Activated naive CD4-positive, alpha-beta T cell (primary cell): Measurements from ENCODE around the gene TRIM44.
"Not testable (repeated sequence)": the region's sequence is repeated elsewhere in the genome, so short reads cannot be mapped to it uniquely, and the experiment has no call there.

ENCODE experiments used
- DNase-seq, 4 experiments: peaks; one replicate each; lab custom pipeline; 2025; lab: John Stamatoyannopoulos, UW

The TRIM44 gene

GRCh38 chr11:35815556-35816315, 153.2 kb downstream of the TRIM44 start:
- DNase-seq = no peak

GRCh38 chr11:35820614-35821013, 158.0 kb downstream of the TRIM44 start:
- DNase-seq = no peak

GRCh38 chr11:35822815-35823495, 160.4 kb downstream of the TRIM44 start:
- no peak for DNase-seq

DNA sequence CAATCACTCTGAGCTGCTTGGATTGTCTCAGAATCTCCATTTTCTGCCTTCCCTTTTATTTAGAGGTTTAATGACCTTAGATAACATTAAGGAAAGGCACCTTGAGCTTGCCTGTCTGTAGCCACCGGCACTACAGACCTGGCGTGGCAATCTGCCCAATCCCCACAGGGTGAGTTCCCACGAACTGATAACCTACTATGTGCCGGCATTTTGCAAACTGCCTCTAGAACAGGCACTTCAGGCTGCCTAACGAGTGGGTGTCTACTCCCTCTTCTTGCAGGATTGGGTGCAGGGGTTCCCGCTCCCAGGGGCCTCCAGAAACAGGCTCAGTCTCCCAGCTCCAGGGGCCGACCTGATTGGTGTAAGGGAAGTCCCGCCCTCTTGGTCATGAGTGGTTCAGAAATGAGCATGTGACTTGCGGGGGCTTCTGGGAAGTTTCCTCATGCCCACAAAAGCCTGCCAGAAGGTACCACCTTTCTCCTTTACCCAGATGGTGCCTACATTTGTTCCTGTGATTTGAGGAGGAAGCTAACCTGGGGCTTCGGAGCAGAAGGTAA, 161.2 kb downstream of the TRIM44 start:
- no peak for DNase-seq

GRCh38 chr11:35825386-35825785, 162.8 kb downstream of the TRIM44 start:
- no peak for DNase-seq

GRCh38 chr11:35826006-35826405, 163.4 kb downstream of the TRIM44 start:
- no peak for DNase-seq

GRCh38 chr11:35826949-35827348, 164.4 kb downstream of the TRIM44 start:
- no peak for DNase-seq

DNA sequence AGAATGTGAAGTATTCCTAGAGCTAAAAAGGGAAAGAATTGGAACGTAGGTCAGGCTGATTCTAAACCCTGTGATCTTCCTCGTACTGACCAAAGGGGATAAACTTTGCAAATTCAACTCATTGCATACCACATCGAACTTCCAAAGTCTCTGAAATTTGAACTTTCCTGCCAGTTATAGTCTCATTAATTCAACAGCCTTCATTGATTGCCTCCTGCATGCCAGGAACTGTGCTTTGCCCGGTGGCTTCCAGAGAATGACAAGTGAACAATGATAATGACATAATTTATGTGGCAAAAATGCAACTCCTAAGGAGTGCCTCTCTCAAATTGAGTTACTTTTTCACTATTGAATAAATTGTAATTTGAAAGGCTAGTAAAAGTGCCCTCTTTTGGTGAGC, 173.6 kb downstream of the TRIM44 start:
- DNase-seq = no peak

DNA sequence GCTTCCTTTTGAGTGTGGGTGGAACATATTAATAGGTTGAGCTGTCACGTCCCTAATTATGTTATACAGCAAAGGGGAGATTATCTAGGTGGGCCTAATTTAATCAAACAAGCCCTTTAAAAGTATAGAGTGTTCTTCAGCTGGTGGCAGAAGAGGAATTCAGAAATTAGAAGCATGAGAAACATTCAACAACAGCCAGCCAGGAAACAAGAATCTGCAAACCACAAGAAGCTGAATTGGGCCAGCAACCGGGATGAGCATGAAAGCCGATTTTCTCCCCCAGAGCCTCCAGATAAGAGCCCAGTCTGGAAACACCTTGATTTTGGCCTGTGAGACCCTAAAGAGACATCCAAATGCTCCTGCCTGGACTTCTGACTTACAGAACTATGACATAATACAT, 175.5 kb downstream of the TRIM44 start:
- DNase-seq = no peak

- DNase-seq = not testable (repeated sequence)
These were observed 176.3 kb downstream of the TRIM44 start for GRCh38 chr11:35838697-35839367.

DNA sequence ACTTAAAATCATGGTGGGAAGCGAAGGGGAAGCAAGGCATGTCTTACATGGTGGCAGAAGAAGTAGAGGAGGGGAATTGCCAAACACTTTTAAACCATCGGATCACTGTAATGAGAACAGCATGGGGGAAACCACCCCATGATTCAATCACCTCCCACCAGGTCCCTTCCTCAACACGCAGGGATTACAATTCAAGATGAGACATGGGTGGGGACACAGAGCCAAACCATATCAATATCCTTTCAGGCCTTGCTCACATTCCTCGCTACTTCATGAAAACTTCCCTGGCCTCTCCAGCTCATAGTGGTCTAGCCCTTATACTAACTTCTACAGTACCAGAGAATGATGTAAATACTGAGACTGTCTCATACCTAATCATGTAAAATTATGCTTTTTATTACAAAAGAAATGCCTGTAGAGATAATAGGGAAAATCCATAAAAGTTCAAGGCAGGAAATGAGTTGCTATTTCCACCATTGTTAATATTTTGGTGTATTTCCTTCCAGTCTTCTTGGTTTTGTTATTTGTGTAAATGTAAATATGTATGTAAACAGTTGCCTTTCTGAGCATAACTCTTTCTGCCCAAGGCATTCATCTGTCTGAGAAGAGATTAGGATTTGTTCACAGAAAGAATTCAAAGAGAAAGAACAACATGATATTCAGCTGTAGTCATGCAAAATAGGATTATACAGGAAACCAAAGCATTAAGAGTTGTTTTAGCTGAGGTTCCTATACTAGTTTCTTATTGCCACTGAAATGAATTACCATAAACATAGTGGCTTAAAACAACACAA, 177.0 kb downstream of the TRIM44 start:
- no peak for DNase-seq

DNA sequence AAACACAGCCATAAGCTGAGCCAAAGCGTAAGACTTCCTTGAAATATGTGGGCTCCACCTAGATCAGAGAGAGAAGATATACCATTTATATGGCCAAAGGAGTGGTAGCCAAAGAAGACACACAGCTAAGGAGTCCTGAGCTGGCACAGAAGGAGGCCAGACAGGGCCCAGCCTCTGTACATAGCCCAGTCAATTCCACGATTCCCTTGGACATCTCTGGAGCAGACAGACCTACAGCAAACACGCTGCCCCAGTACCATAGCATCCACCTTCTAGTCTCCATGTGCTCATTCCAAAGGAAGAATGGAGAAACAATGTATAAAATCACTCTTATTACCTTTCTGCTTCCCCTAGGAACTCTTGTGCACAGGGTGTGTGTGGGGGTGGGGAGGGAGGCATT, 179.2 kb downstream of the TRIM44 start:
- no peak for DNase-seq

- DNase-seq = no peak
These were observed 180.4 kb downstream of the TRIM44 start for GRCh38 chr11:35842958-35843357.

DNA sequence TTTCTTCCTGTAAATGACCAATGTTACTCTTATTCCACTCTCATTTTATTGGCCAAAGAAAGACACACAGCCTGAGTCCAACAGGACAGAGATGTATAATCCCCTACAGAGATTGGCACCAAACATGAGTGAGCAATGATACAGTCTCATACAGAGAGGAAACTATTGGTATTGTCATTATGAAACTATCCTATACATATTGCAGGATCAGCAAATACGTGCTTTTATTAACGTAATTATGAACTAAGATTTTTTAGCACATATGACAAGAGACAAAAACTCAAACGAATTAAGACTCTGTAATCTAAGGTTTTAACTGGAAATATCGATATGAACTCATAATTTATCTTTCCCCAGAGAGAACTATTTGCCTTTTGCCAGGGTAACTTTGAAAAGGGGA, 182.0 kb downstream of the TRIM44 start:
- DNase-seq = no peak

GRCh38 chr11:35845860-35846259, 183.3 kb downstream of the TRIM44 start:
- no peak for DNase-seq

GRCh38 chr11:35846874-35847273, 184.3 kb downstream of the TRIM44 start:
- no peak for DNase-seq

DNA sequence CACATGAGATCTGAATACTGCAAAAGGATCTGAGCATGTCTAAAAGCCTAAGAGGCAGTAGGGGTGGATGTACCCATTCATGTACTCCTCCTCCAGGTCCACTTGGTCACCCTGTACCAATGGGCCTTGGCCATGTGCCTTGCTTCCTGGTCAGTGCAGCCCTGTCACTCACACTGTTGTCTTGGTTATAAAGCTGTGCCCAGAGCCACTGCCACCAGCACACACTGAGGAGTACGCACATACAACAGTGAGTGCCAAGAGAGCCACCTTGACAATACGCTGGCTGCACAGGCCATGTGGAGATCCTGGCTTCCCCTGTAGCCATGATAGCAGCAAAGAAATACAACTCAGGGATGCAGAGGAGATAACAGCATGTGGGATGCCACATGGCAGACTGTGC, 184.9 kb downstream of the TRIM44 start:
- no peak for DNase-seq

DNA sequence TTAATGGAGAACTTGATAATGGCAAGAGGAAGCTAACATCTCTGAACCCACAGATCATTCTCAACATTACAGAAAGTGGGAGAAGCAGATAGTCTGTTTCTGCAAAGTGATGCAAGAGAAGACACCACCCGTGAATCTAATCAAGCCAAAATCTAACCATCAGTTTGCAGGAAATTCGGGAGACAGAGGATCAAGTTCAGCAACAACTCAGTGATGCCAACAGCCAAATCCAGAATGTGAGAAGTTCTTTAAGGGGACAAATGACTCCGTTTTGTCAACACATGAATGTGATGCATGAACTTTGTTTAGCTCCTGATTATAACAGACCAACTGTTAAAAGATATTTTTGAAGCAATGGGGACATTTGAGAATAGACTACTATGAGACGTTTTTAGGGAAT, 186.0 kb downstream of the TRIM44 start:
- no peak for DNase-seq

DNA sequence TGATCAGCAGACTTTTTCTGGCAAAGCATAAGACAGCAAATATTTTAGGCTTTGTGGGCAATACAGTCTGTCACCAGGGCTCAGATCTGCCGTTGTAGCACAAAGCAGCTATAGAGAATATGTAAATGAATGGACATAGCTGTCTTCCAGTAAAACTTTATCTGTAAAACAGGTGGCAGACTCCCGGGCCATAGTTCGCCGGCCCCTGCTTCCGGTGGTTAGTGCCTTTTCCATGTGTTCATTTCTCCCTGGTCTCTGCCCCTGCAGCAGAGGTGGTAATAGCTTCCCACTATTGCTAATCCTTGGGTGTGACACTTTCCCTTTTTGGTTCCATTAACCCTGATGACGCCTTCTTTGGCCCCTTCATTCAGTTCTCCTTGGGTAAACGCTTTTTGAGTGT, 187.6 kb downstream of the TRIM44 start:
- no peak for DNase-seq

- no peak for DNase-seq
These were observed 188.8 kb downstream of the TRIM44 start for GRCh38 chr11:35851342-35851741.

GRCh38 chr11:35852056-35852455, 189.5 kb downstream of the TRIM44 start:
- no peak for DNase-seq

DNA sequence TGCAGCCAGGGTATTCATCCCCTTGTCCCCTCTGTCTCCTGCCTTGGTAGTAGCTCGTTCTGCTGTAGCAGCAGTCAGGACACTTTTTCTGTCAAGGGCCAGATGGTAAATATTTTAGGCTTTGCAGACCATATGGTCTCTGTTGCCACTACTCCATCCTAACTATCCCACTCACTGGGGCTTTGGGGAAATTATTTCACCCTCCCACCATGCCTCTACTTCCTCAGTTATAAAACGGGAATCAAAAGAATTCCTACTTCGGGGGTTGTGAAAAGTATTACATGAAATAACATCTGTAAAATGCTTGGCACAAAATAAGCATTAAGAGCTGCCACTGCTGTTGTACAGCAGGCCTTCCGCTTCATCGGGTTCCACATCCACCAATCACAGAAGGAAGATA, 191.4 kb downstream of the TRIM44 start:
- DNase-seq = no peak
